Ectodermal cell (in vitro differentiated cells): ENCODE results near the gene LAMA2.

Experiments used
- H3K27ac ChIP-seq: 2 replicates; pipeline ENCODE4 v1.7.0; 2013; ENCODE audit warnings: mild to moderate bottlenecking, low read depth, low read length; ENCODE audit not compliant: insufficient read depth, poor library complexity, severe bottlenecking
- H3K27me3 ChIP-seq: 2 replicates; pipeline ENCODE4 v1.7.0; 2013; ENCODE audit warnings: mild to moderate bottlenecking, low read length; ENCODE audit not compliant: insufficient read depth, control insufficient read depth, poor library complexity, severe bottlenecking
- H3K36me3 ChIP-seq: one replicate; pipeline ENCODE4 v1.7.0; 2013; ENCODE audit warnings: low read length; ENCODE audit not compliant: control insufficient read depth, insufficient read depth
- H3K4me1 ChIP-seq: one replicate; pipeline ENCODE4 v1.7.0; 2013; ENCODE audit warnings: low read length; ENCODE audit not compliant: control insufficient read depth, insufficient read depth
- H3K4me3 ChIP-seq: 2 replicates; pipeline ENCODE4 v1.7.0; 2013; ENCODE audit warnings: low read depth, low read length, control low read depth; ENCODE audit not compliant: insufficient read depth
- H3K9me3 ChIP-seq: 2 replicates; pipeline ENCODE4 v1.7.0; 2013; ENCODE audit warnings: mild to moderate bottlenecking, low read length, moderate library complexity; ENCODE audit not compliant: control insufficient read depth
- WGBS, 2 experiments: methylation state at CpG; one replicate each; pipeline ENCODE4 v1.1.7; 2013; ENCODE audit warnings: missing lambda C conversion rate in 2 of 2; 5-methylcytosine and 5-hydroxymethylcytosine counted together

The LAMA2 gene

GRCh38 chr6:129184324-129184723 lies 301.4 kb downstream of the LAMA2 start:
- Histone ChIP-seq H3K36me3 (no peaks in the 10 kb centered on the region), H3K27ac (no peak overlapping the region), H3K4me3 (no peak overlapping the region), H3K27me3 (no peaks in the 10 kb centered on the region), H3K9me3 (no peaks in the 10 kb centered on the region), H3K4me1 (no peaks in the 10 kb centered on the region)
- WGBS, 2 experiments: 89 to 92% methylated on average over 1 to 3 of the region's 3 CpGs

GRCh38 chr6:129184808-129185366 lies 301.9 kb downstream of the LAMA2 start:
- no peak overlapping the region for H3K4me3 ChIP-seq
- H3K4me1 ChIP-seq: no peaks in the 10 kb centered on the region
- 89% methylated on average over 1 of the region's 1 CpG; no CpG with 5 or more reads in 1 of the 2 experiments for WGBS, 2 experiments
- H3K36me3 ChIP-seq: no peaks in the 10 kb centered on the region
- H3K27ac ChIP-seq: no peak overlapping the region
- no peaks in the 10 kb centered on the region for H3K27me3 ChIP-seq
- no peaks in the 10 kb centered on the region for H3K9me3 ChIP-seq

GRCh38 chr6:129186988-129187387 lies 304.1 kb downstream of the LAMA2 start:
- Histone ChIP-seq H3K9me3 (no peaks in the 10 kb centered on the region), H3K36me3 (no peaks in the 10 kb centered on the region), H3K4me1 (no peaks in the 10 kb centered on the region), H3K4me3 (no peak overlapping the region), H3K27ac (no peak overlapping the region), H3K27me3 (no peaks in the 10 kb centered on the region)
- WGBS, 2 experiments: 73 to 87% methylated on average over 1 to 3 of the region's 3 CpGs

- Histone ChIP-seq H3K27me3 (no peaks in the 10 kb centered on the region), H3K36me3 (no peaks in the 10 kb centered on the region), H3K27ac (no peak overlapping the region), H3K9me3 (no peaks in the 10 kb centered on the region), H3K4me1 (no peaks in the 10 kb centered on the region), H3K4me3 (no peak overlapping the region)
- 94 to 100% methylated on average over 2 of the region's 2 CpGs for WGBS, 2 experiments
These were observed 305.4 kb downstream of the LAMA2 start for GRCh38 chr6:129188306-129188705.

- H3K4me1 ChIP-seq: no peaks in the 10 kb centered on the region
- H3K36me3 ChIP-seq: no peaks in the 10 kb centered on the region
- no peaks in the 10 kb centered on the region for H3K9me3 ChIP-seq
- no peak overlapping the region for H3K4me3 ChIP-seq
- H3K27ac ChIP-seq: no peak overlapping the region
- 100% methylated on average over 1 to 2 of the region's 2 CpGs for WGBS, 2 experiments
- no peaks in the 10 kb centered on the region for H3K27me3 ChIP-seq
These were observed 305.9 kb downstream of the LAMA2 start for GRCh38 chr6:129188795-129189194.

GRCh38 chr6:129189266-129189665 lies 306.3 kb downstream of the LAMA2 start:
- no peak overlapping the region for H3K27ac ChIP-seq
- no peaks in the 10 kb centered on the region for H3K27me3 ChIP-seq

GRCh38 chr6:129191235-129191634 lies 308.3 kb downstream of the LAMA2 start:
- Histone ChIP-seq H3K9me3 (no peaks in the 10 kb centered on the region), H3K27ac (no peak overlapping the region), H3K27me3 (no peaks in the 10 kb centered on the region), H3K4me3 (no peak overlapping the region), H3K4me1 (no peaks in the 10 kb centered on the region), H3K36me3 (no peaks in the 10 kb centered on the region)
- WGBS, 2 experiments: 79 to 92% methylated on average over 2 of the region's 2 CpGs

More at GRCh38 chr6:129189266-129189665, 306.3 kb downstream of the LAMA2 start:
- no peak overlapping the region for H3K4me3 ChIP-seq
- H3K4me1 ChIP-seq: no peaks in the 10 kb centered on the region
- H3K9me3 ChIP-seq: no peaks in the 10 kb centered on the region
- H3K36me3 ChIP-seq: no peaks in the 10 kb centered on the region
- 88 to 100% methylated on average over 1 of the region's 1 CpG for WGBS, 2 experiments

- 97% methylated on average over 13 to 14 of the region's 14 CpGs for WGBS, 2 experiments
- H3K36me3 ChIP-seq: no peaks in the 10 kb centered on the region
- H3K4me1 ChIP-seq: no peaks in the 10 kb centered on the region
- no peaks in the 10 kb centered on the region for H3K9me3 ChIP-seq
- H3K27ac ChIP-seq: no peak overlapping the region
- no peak overlapping the region for H3K4me3 ChIP-seq
- no peaks in the 10 kb centered on the region for H3K27me3 ChIP-seq
These were observed 309.6 kb downstream of the LAMA2 start for GRCh38 chr6:129192458-129192989.

GRCh38 chr6:129194306-129194941 lies 311.5 kb downstream of the LAMA2 start:
- H3K27ac ChIP-seq: no peak overlapping the region
- H3K27me3 ChIP-seq: no peaks in the 10 kb centered on the region
- H3K4me3 ChIP-seq: no peak overlapping the region
- no peaks in the 10 kb centered on the region for H3K4me1 ChIP-seq
- H3K36me3 ChIP-seq: no peaks in the 10 kb centered on the region
- no peaks in the 10 kb centered on the region for H3K9me3 ChIP-seq
- WGBS, 2 experiments: 95 to 97% methylated on average over 7 of the region's 7 CpGs

- 79 to 95% methylated on average over 2 of the region's 2 CpGs for WGBS, 2 experiments
These were observed 312.2 kb downstream of the LAMA2 start for GRCh38 chr6:129195161-129195560.

More at GRCh38 chr6:129195161-129195560, 312.2 kb downstream of the LAMA2 start:
- Histone ChIP-seq H3K4me1 (no peaks in the 10 kb centered on the region), H3K4me3 (no peak overlapping the region), H3K9me3 (no peaks in the 10 kb centered on the region), H3K27me3 (no peaks in the 10 kb centered on the region), H3K27ac (no peak overlapping the region), H3K36me3 (no peaks in the 10 kb centered on the region)
